SJSA1 (cell line): ENCODE measurements around the gene IL4. TPM values are rescaled to one million over a fixed set of nuclear protein-coding genes. Genes with fewer than 3 reads are reported as not detected.
"Not testable (repeated sequence)": the region's sequence is repeated elsewhere in the genome, so short reads cannot be mapped to it uniquely, and the experiment has no call there.

ENCODE experiments used
- DNase-seq, 2 experiments: peaks; one replicate each; pipeline ENCODE4 v3.0.0-alpha.2; 2015 to 2020; ENCODE audit warnings: low spot score in 2 of 2, low read depth in 1 of 2
- H3K27ac ChIP-seq: fragments of 250-450 bp; sonication (Bioruptor Pico); 2 replicates; pipeline ENCODE4 v1.5.1; 2020; ENCODE audit warnings: mild to moderate bottlenecking, moderate library complexity
- H3K27me3 ChIP-seq: fragments of 250-450 bp; sonication (Bioruptor Pico); replicated peaks from 2 replicates; pipeline ENCODE4 v1.5.1; 2020; ENCODE audit warnings: mild to moderate bottlenecking, moderate library complexity
- H3K36me3 ChIP-seq: fragments of 250-450 bp; sonication (Bioruptor Pico); 2 replicates; pipeline ENCODE4 v1.5.1; 2020; ENCODE audit warnings: mild to moderate bottlenecking
- H3K4me1 ChIP-seq: fragments of 250-450 bp; sonication (Bioruptor Pico); replicated peaks from 2 replicates; pipeline ENCODE4 v1.6.1; 2021; ENCODE audit warnings: mild to moderate bottlenecking
- H3K4me3 ChIP-seq: fragments of 250-450 bp; sonication (Bioruptor Pico); 2 replicates; pipeline ENCODE4 v1.5.1; 2020; ENCODE audit warnings: mild to moderate bottlenecking
- H3K9me3 ChIP-seq: fragments of 250-450 bp; sonication (Bioruptor Pico); replicated peaks from 2 replicates; pipeline ENCODE4 v1.5.1; 2020; ENCODE audit warnings: mild to moderate bottlenecking
- total RNA-seq: library from RNA; depleted of rRNA; stranded (reverse); fragments of >200 nt; shearing (Covaris generic); gene quantifications from 2 replicates; pipeline ENCODE4 v1.2.3, GENCODE V29; 2014

IL4 gene
- total RNA-seq, 1 experiment from 2014 or later: not detected

- Histone ChIP-seq H3K27me3 (no peaks in the 10 kb centered on the region), H3K27ac (no peak overlapping the region), H3K9me3 (no peaks in the 10 kb centered on the region), H3K36me3 (no peaks in the 10 kb centered on the region), H3K4me3 (no peak overlapping the region), H3K4me1 (peaks cover 3% of the 10 kb centered on the region)
- no peak for DNase-seq
These were observed 11.3 kb downstream of the IL4 start for GRCh38 chr5:132684922-132685720.

GRCh38 chr5:132686193-132686592 lies 12.4 kb downstream of the IL4 start:
- Histone ChIP-seq H3K27me3 (no peaks in the 10 kb centered on the region), H3K27ac (no peak overlapping the region), H3K4me3 (no peak overlapping the region), H3K4me1 (no peaks in the 10 kb centered on the region), H3K36me3 (0 out of 2 replicates have a peak, but pooled peaks cover 3% of the 10 kb centered on the region), H3K9me3 (no peaks in the 10 kb centered on the region)
- no peak for DNase-seq

GRCh38 chr5:132687995-132688394 lies 14.2 kb downstream of the IL4 start:
- no peak overlapping the region for H3K4me3 ChIP-seq

GRCh38 chr5:132688536-132689339 lies 14.9 kb downstream of the IL4 start:
- no peak for DNase-seq

More at GRCh38 chr5:132687995-132688394, 14.2 kb downstream of the IL4 start:
- Histone ChIP-seq H3K4me1 (no peaks in the 10 kb centered on the region), H3K27ac (no peak overlapping the region), H3K9me3 (no peaks in the 10 kb centered on the region), H3K36me3 (0 out of 2 replicates have a peak, but pooled peaks cover 3% of the 10 kb centered on the region), H3K27me3 (no peaks in the 10 kb centered on the region)
- no peak for DNase-seq

GRCh38 chr5:132689513-132689912 lies 15.7 kb downstream of the IL4 start:
- Histone ChIP-seq H3K27me3 (no peaks in the 10 kb centered on the region), H3K4me1 (no peaks in the 10 kb centered on the region), H3K27ac (no peak overlapping the region), H3K9me3 (no peaks in the 10 kb centered on the region), H3K4me3 (no peak overlapping the region), H3K36me3 (0 out of 2 replicates have a peak, but pooled peaks cover 3% of the 10 kb centered on the region)
- DNase-seq: no peak

More at GRCh38 chr5:132688536-132689339, 14.9 kb downstream of the IL4 start:
- H3K4me1 ChIP-seq: no peaks in the 10 kb centered on the region
- no peak overlapping the region for H3K4me3 ChIP-seq
- H3K9me3 ChIP-seq: no peaks in the 10 kb centered on the region
- no peaks in the 10 kb centered on the region for H3K27me3 ChIP-seq
- H3K27ac ChIP-seq: no peak overlapping the region
- 0 out of 2 replicates have a peak, but pooled peaks cover 3% of the 10 kb centered on the region for H3K36me3 ChIP-seq

GRCh38 chr5:132690156-132690555 lies 16.4 kb downstream of the IL4 start:
- no peak overlapping the region for H3K27ac ChIP-seq
- H3K36me3 ChIP-seq: 0 out of 2 replicates have a peak, but pooled peaks cover 3% of the 10 kb centered on the region
- H3K27me3 ChIP-seq: no peaks in the 10 kb centered on the region
- no peaks in the 10 kb centered on the region for H3K4me1 ChIP-seq
- no peak for DNase-seq
- H3K9me3 ChIP-seq: no peaks in the 10 kb centered on the region
- H3K4me3 ChIP-seq: no peak overlapping the region

GRCh38 chr5:132691755-132692631 lies 18.2 kb downstream of the IL4 start:
- not testable (repeated sequence) for H3K36me3 ChIP-seq, H3K4me1 ChIP-seq, H3K9me3 ChIP-seq, H3K27me3 ChIP-seq, H3K27ac ChIP-seq, DNase-seq, H3K4me3 ChIP-seq

- Histone ChIP-seq H3K27me3 (no peaks in the 10 kb centered on the region), H3K9me3 (no peaks in the 10 kb centered on the region), H3K4me3 (no peak overlapping the region), H3K4me1 (no peaks in the 10 kb centered on the region), H3K36me3 (0 out of 2 replicates have a peak, but pooled peaks cover 3% of the 10 kb centered on the region), H3K27ac (no peak overlapping the region)
- DNase-seq: no peak
These were observed 18.8 kb downstream of the IL4 start for GRCh38 chr5:132692632-132692967.

- no peak overlapping the region for H3K27ac ChIP-seq
- H3K4me3 ChIP-seq: no peak overlapping the region
- no peaks in the 10 kb centered on the region for H3K27me3 ChIP-seq
- peaks cover 24% of the 10 kb centered on the region for H3K36me3 ChIP-seq
- DNase-seq: no peak
- H3K9me3 ChIP-seq: no peaks in the 10 kb centered on the region
- H3K4me1 ChIP-seq: no peaks in the 10 kb centered on the region
These were observed 22.2 kb downstream of the IL4 start for GRCh38 chr5:132695956-132696355.

GRCh38 chr5:132704875-132705274 lies 31.1 kb downstream of the IL4 start:
- Histone ChIP-seq H3K27ac (0 out of 2 replicates have a peak overlapping the region, but pooled peaks have one; percentile 2), H3K27me3 (no peaks in the 10 kb centered on the region)
- DNase-seq: peak in 1 of 2 experiments; percentile 56

GRCh38 chr5:132708645-132709044 lies 34.9 kb downstream of the IL4 start:
- no peaks in the 10 kb centered on the region for H3K27me3 ChIP-seq

More at GRCh38 chr5:132704875-132705274, 31.1 kb downstream of the IL4 start:
- Histone ChIP-seq H3K36me3 (peaks cover 18% of the 10 kb centered on the region), H3K4me1 (peaks cover 12% of the 10 kb centered on the region), H3K4me3 (no peak overlapping the region), H3K9me3 (no peaks in the 10 kb centered on the region)

GRCh38 chr5:132714456-132715307 lies 40.9 kb downstream of the IL4 start:
- DNase-seq: peak in 1 of 2 experiments; percentile 30

More at GRCh38 chr5:132708645-132709044, 34.9 kb downstream of the IL4 start:
- Histone ChIP-seq H3K4me1 (peaks cover 17% of the 10 kb centered on the region), H3K27ac (no peak overlapping the region), H3K36me3 (no peaks in the 10 kb centered on the region), H3K4me3 (no peak overlapping the region), H3K9me3 (no peaks in the 10 kb centered on the region)
- DNase-seq: no peak

More at GRCh38 chr5:132714456-132715307, 40.9 kb downstream of the IL4 start:
- Histone ChIP-seq H3K9me3 (no peaks in the 10 kb centered on the region), H3K36me3 (0 out of 2 replicates have a peak, but pooled peaks cover 2% of the 10 kb centered on the region), H3K27ac (no peak overlapping the region), H3K4me3 (no peak overlapping the region), H3K27me3 (no peaks in the 10 kb centered on the region), H3K4me1 (peaks cover 14% of the 10 kb centered on the region)
